Stimulated activated CD8-positive, alpha-beta memory T cell treated with anti-CD3 and anti-CD28 coated beads, Interleukin-12 subunit alpha, Interleukin-12 subunit beta, amount 100 ng/mL, for 24 hours (primary cell): ENCODE results near the gene SSBP1.
"Not testable (repeated sequence)": the region's sequence is repeated elsewhere in the genome, so short reads cannot be mapped to it uniquely, and the experiment has no call there.

Source experiments
- DNase-seq: peaks from one replicate; pipeline ENCODE4 v3.0.0-alpha.2; 2020; ENCODE audit errors: extremely low read depth

SSBP1 gene, protein sequence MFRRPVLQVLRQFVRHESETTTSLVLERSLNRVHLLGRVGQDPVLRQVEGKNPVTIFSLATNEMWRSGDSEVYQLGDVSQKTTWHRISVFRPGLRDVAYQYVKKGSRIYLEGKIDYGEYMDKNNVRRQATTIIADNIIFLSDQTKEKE

GRCh38 chr7:141737836-141738591 is at the start of gene SSBP1:
Gene SSBP1, plus strand, starts transcription at chr7:141738358. Its CDS starts 809 bp downstream, at chr7:141739167.
- peak; percentile 73 for DNase-seq

- DNase-seq: not testable (repeated sequence)
Measured at GRCh38 chr7:141689072-141689825, 48.9 kb upstream of the SSBP1 start.

GRCh38 chr7:141691540-141691939 is 46.6 kb upstream of the SSBP1 start:
- DNase-seq: no peak

DNA sequence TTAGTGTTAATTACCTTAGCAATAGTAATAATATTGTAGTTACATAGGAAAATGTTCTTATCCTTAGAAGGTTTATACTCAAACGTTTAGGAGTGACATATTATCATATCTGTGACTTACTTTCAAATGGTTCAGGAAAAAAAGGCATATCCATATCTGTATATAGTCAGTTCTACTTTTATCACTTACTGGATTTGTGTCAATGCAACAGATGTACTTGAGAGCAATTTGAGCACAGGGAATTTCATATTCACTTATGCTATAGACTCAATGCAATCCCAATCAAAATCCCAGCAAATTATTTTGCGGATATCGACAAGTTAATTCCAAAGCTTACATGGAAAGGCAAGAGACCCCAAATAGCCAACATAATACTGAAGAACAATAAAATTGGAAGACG is 46.2 kb upstream of the SSBP1 start:
- DNase-seq: no peak

GRCh38 chr7:141693082-141693481 is 45.1 kb upstream of the SSBP1 start:
- DNase-seq: no peak

DNA sequence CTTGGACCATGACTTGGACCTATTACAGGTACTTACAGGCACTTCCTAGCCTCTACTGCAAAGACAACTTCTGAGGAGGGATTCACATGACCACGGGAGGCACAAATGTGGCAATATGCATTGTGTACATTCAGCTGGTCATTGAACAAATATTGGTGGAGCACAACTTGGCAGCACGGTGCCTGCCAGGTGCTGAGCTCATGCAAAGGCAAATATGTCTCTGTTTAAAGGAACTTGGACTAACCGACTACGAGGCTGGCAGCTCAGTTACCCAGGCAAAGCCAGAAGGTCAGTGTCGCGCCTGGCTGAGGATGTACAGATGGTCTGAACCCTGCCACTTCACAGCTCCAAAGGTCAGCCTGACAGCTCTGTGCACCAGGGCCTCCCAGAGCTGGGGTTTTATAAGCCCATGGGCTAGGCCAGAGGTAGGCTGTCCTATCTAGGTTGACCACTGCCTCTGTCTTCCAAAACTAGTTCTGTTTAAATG is 42.3 kb upstream of the SSBP1 start:
- DNase-seq: no peak

DNA sequence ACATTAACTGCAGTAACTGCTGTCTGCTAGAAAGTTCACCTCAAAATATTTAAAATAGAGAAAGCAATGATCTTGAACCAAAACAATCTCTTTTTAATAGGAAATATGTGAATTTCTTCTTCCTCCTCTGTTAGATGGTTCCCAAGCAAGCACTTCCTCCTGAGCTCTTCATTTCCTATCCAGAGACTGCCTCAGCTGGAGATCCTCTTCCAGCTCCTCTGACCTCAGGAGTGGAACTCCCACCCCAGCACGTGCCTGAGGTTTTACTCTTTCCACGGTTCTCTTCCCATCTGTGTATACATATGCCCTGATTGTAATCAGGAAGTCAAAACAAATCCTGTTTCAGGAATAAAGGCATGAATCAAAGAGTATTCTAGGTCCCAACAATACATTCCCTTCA is 41.8 kb upstream of the SSBP1 start:
- no peak for DNase-seq

- no peak for DNase-seq
Measured at GRCh38 chr7:141697211-141697871, 40.8 kb upstream of the SSBP1 start.

DNA sequence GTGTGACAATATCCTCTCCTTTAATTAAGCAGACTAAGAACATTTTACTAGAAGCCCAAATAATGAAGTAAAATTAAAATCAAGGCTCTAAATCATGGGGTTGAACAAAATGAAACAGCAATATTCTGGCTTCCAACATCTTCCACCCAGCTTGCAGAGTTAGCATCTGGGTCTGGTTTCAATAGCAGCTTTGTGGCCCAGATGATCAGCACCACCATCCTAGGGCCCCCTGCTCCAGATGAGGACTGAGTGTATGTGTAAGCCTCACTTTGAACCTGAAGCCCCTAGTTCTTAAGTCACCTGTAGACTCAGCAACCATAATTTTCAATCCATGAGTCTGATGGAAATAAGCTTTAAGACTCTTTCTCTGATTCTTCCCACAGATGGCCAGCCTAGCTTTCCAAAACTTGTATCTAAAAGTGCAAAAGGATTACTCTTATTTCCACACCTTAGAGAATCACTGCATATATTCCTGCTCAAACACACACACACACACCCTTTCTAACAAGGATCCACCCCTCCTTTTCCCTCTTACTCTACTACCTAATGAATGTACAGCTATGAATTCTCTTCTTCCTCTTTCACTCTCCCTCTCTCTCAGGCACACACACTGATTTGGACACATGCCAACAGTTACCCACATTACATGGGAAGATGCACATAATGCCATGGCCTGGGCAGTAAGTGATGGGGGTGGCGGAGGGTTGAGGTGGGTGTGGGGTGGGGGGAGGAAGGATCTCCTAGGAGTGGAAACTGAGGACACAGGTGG is 39.7 kb upstream of the SSBP1 start:
- no peak for DNase-seq

DNA sequence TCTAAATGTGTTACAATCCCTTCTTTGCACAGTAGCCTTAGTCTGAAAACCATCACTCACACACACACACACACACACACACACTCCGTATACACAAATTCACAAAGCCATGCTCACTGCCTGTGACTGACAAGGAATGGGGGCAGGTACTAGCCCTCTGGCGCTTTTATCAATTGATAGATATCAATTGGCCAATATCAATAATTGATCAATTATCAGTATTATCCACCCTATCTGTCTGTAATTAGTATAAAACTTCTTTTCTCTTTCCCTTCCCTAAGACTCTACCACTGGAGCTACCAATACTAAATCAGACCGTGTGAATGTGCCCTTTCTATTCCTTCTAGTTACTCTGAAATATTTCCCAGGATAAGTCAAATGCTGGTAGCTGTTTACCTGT is 38.3 kb upstream of the SSBP1 start:
- no peak for DNase-seq

DNA sequence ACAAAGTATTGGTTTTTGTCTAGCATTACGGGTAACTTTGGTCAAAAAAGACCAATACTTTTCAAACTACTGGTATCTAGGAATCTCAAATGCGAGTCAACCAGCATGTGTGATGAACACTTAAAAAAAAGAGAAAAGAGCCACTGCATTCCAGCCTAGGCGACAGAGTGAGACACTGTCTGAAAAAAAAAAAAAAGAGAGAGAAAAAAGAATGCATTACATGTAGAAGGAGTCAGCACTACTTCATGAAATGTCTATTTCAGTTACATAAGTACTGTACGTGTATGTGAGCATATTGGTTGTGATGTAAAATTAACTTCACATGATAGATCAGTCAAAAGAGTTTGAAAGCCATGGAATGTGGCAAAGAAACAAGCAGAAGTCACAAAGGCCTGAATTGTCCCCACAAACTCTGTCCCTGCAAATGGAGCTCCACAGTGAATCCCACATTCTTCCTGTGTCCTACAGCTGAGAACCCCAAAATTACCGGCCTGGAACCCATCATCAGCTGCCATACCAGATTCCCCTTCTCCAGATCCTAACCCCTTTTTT is 37.8 kb upstream of the SSBP1 start:
- no peak for DNase-seq

DNA sequence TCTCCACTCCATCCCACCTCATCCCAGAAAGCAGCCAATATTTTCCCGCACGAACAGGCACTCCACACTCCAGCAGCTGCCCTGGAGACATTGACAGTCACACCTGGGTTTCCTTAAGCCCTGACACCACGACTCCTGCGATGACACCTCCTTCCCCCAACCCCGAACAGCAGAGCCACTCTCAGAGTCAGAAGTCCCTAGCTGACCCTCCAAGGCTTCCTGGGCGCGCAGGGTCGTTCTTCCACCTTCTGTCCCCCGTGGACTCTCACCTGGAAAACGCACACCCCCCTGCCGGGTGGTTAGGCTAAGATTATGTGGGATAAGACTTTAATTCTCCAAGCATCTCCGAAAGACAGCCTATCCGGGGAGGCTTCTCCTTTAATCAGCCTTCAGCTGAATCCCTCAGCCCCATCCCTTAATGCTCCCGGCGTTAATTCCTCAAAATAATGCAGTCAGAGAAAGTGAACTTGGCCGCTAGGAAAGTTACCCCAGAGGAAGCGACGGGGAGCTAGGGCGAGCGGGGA is 37.2 kb upstream of the SSBP1 start:
- DNase-seq: no peak

DNA sequence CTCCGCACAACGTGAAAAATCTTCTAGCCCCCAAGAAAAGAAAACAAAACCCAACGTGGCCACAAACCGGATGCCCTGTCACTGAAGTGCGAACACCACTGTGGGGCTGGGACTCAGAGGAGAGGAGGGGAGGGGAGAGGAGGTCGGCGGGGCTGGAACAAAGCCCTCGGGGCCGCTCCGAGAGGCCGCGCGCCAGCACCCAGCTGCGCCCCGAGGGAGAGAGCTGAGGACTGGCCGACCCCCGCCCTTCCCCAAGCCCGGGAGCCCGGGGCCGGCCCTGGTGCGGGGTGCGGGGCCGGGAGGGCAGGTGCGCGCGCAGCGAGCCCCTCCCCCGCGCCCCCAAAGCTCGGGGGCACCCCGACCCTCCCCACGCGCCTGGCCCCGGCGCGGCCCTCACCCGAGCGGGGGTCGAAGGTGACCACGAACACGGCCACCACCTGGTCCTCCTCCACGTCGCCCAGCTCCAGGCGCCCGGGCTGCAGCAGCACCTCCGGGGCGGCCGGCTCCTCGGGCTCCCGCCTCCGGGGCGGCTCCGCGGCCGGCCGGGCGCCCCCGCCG is 36.6 kb upstream of the SSBP1 start:
- DNase-seq: peak; percentile 39

DNA sequence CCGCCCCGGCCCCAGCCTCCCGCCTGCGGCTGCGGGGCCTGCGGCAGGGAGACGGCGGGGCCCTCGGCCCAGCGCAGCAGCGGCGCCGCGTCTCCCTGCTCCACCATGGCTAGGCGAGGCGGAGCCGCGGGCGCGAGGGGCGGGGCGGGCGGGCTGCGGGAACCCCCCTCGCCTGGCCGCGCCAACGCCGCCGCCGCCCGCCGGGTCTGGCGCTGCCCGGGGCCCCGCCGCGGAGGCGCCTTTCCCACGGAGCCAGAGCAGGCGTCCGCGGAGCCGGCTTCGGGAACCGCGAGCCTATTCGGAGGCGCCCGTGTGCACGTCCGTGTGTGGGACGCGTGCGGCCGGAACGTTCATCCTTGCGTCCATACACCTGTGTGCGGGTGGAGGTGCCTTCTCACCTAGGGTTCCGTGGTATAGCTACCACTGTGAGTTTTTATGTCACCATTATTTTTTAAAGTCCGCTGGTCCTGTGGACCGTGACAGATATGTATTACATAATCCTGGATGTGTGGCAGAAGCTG is 36.1 kb upstream of the SSBP1 start, which contains the start of gene DENND11:
TSS of gene DENND11 (minus strand) at position 120 of the 521 bp plus-strand sequence. CDS start at position 107, 13 bp downstream.
- peak; percentile 15 for DNase-seq

DNA sequence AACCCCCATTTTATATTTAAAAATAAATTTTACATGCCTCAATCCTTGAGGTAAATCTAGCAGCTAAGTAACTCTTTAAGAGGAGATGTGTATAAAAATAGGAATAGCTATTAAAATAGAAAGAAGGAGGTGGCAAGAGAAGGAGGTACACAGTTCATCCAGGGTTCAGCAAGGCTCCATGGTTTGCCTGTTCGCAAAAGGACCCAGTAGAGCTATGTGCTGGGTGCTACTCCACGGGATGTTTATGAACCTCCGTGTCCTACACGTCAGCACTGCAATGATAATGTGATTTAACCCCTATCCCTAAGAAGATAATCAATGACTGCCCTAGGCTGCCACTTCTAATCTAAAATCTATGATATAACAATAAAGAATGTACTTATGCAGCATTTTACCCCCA is 35.3 kb upstream of the SSBP1 start:
- no peak for DNase-seq

DNA sequence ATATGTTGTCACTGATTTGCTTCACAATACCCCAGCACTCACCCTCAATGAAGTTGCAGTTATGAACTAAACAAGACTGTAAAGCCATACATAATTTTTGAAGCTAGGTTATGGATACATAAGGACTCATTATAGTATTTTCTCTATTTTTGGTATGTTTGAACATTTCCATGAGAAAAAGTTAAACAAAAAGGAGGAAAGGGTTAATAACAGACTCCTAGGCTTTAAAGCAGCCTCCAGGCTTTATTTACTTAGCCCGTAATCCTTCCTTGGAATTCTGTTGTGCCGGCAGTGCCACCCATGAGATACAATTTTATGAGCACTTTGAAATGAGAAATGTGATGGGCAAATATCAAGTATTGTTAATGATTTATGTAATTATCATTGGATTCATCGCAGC is 34.0 kb upstream of the SSBP1 start:
- DNase-seq: no peak

DNA sequence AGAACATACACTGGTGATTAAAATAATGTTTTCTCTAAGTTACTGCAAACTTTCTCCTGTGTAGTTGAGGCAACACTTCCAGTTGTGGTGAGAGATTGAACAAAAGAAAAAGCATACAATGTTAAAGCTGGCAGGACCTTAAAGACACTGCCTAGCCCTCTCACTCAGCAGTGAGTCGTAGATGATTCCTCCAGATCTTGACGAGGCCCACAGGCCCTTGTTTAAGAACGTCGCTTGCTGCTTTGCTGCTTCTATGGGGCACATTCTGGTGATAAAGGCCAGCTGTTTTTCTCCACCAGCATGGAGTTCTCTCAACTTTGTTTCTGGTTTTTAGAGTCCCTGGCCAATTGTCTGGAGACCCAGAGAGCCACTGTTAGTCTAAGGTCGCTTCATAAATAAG is 33.4 kb upstream of the SSBP1 start:
- no peak for DNase-seq

- DNase-seq: no peak
Measured at GRCh38 chr7:141706239-141707064, 31.7 kb upstream of the SSBP1 start.

- DNase-seq: no peak
Measured at GRCh38 chr7:141708351-141708750, 29.8 kb upstream of the SSBP1 start, which contains the start of gene WEE2. Gene WEE2, plus strand, starts transcription at chr7:141708353. Its CDS starts 406 bp downstream, at chr7:141708759.
